Activated CD4-positive, alpha-beta memory T cell treated with anti-CD3 and anti-CD28 coated beads for 36 hours (primary cell): ENCODE measurements around the gene SAMD8. TPM values are rescaled to one million over a fixed set of nuclear protein-coding genes. Genes with fewer than 3 reads are reported as not detected.
"Not testable (repeated sequence)": the region's sequence is repeated elsewhere in the genome, so short reads cannot be mapped to it uniquely, and the experiment has no call there.

Source experiments
- CTCF ChIA-PET: fragments of 350-600 bp; sonication (Branson Sonifier 250); formaldehyde crosslinking; loops from one replicate; lab custom pipeline; 2021; ENCODE audit warnings: antibody characterized with exemption, inconsistent platforms; lab: Charles Lee
- POLR2A ChIA-PET: fragments of 350-600 bp; sonication (Branson Sonifier 250); formaldehyde crosslinking; loops from one replicate; lab custom pipeline; 2021; ENCODE audit warnings: antibody characterized with exemption; lab: Charles Lee
- DNase-seq: peaks from one replicate; pipeline ENCODE4 v3.0.0-alpha.2; 2020
- H3K27ac Mint-ChIP-seq: one replicate; pipeline ENCODE4 v1.8.0; 2021; ENCODE audit warnings: mixed read lengths
- H3K27me3 Mint-ChIP-seq: one replicate; pipeline ENCODE4 v1.8.0; 2021; ENCODE audit warnings: mixed read lengths
- H3K36me3 Mint-ChIP-seq: one replicate; pipeline ENCODE4 v1.8.0; 2021; ENCODE audit warnings: mixed read lengths
- H3K4me1 Mint-ChIP-seq: one replicate; pipeline ENCODE4 v1.8.0; 2021; ENCODE audit warnings: low read depth, mixed read lengths
- H3K4me3 Mint-ChIP-seq: one replicate; pipeline ENCODE4 v1.8.0; 2021; ENCODE audit warnings: mild to moderate bottlenecking, mixed read lengths
- H3K9me3 Mint-ChIP-seq: one replicate; pipeline ENCODE4 v1.8.0; 2021; ENCODE audit warnings: mixed read lengths
- intact Hi-C: fragments of 100-400 bp; cut with micrococcal nuclease; formaldehyde crosslinking; loops from one replicate; pipeline ENCODE4 v1.15.1; 2023
- total RNA-seq, 2 experiments: library from RNA; stranded (reverse); gene quantifications; one replicate each; pipeline ENCODE4 v1.2.3, GENCODE V29; 2021

Gene SAMD8
- total RNA-seq, 2 experiments from 2014 or later, result 18.5 to 20.5 TPM

DNA sequence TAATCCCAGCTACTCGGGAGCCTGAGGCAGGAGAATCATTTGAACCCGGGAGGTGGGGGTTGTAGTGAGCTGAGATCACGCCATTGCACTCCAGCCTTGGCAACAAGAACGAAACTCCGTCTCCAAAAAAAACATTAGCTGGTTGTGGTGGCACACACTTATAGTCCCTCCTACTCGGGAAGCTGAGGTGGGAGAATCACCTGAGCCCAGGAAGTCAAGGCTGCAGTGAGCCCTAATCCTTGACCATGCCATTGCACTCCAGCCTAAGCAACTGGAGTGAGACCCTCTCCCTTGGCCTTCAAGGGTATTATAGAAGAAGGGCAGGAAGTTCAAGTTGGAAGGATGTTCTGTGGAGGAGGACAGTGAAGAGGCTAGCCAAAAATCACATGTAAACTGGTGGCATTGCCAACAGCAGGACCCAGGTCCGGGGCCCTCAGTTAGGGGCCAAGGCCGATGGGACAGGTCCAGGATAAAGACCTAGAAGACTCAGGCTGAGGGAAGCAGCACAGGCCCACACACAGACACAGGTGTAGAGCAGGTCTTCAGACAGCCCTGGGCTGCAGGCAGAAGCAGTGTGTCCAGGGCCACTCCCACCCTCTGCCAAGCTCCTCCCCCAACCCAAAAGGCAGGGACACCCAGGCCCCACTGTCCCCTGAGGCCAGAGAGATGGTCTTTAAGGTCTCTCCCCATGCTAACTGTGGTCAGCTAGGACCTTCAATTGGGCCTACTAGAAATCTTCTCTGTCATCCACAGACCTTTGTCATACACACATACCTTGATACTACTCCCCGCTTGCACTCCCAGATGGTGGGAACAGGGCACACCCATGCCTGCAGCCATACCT lies 8.4 kb upstream of the SAMD8 start:
- no peaks in the 10 kb centered on the region for H3K27me3 Mint-ChIP-seq
- no peak overlapping the region for H3K4me3 Mint-ChIP-seq
- POLR2A ChIA-PET, result no interaction called here
- no peaks in the 10 kb centered on the region for H3K9me3 Mint-ChIP-seq
- intact Hi-C loops, result loop anchor here (5.0 to 10.0 kb wide), 2 partner anchors 348 to 861 kb away; no protein-coding TSS in a partner anchor
- CTCF ChIA-PET, result interaction anchor here (0.6 to 1.4 kb wide), 2 partner anchors 59 to 684 kb away, joined by 3 to 4 read pairs; no protein-coding TSS in a partner anchor
- no peak for DNase-seq
- no peaks in the 10 kb centered on the region for H3K4me1 Mint-ChIP-seq
- H3K27ac Mint-ChIP-seq, result no peak overlapping the region
- no peaks in the 10 kb centered on the region for H3K36me3 Mint-ChIP-seq

DNA sequence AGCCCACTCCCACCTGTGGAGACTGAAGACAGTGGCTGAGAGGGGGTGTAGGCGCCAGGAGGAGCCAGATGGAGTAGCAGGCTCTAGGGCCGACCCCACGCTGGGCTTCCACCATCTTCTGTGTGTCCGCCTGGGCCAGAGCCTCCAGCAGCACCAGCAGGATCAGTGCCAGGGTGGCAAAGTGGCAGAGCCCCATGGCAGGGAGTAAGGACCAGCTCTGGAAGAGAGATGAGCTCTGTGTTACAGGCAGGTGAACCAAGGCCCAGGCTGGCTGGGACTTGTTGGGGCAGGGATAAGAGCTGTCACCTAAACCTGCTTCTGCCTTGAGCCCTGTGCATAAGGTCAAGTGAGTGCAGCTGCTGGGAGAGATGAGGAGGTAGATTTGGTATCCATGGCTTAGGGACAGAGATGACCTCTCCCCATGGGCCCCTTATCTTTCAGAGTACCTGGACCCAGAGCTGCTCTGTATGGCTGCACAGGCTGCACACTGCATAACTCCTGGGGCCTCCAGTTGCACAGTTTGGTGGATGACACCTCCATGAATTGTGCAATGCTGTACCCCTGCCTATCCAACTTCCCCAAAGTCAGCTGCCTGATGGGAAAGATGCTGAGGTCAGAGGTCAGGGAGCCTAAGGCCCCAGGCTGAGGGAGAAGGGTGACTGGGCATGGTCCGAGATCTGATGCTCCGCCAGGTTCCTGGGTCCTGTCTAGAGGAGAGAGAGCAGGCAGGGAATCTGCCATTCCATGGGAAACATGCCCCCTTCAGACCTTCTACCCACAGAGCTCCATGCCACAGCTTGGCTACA lies 7.4 kb upstream of the SAMD8 start:
- Mint-ChIP-seq H3K4me1 (peaks cover 6% of the 10 kb centered on the region), H3K9me3 (no peaks in the 10 kb centered on the region), H3K27ac (no peak overlapping the region), H3K27me3 (no peaks in the 10 kb centered on the region), H3K36me3 (no peaks in the 10 kb centered on the region), H3K4me3 (no peak overlapping the region)
- intact Hi-C loops, result loop anchor here (5.0 to 10.0 kb wide), 2 partner anchors 349 to 862 kb away; no protein-coding TSS in a partner anchor
- DNase-seq, result no peak
- ChIA-PET CTCF (interaction anchor here (0.6 to 1.4 kb wide), 2 partner anchors 58 to 685 kb away, joined by 3 to 4 read pairs; no protein-coding TSS in a partner anchor), POLR2A (no interaction called here)

DNA sequence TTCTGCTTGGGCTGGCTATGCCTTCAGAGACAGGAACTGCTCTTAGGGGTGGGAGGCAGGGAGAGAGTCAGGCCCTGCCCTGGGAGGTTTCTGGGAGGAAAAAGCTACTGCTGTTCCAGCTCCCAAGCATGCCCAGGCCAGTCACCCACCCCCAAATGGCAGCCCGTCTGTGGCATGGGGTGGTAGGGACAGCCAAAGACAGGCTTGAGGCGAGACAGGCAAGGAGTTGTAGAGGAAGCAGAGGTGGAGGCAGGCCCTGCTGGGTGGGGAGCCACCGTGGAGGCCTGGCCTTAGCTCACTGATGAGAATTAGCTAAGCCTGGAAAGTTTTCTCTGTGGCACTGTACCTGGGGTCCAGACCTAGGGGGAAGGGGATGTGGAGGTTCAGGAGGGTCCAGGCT lies 6.6 kb upstream of the SAMD8 start:
- no peaks in the 10 kb centered on the region for H3K9me3 Mint-ChIP-seq
- no peak overlapping the region for H3K27ac Mint-ChIP-seq
- POLR2A ChIA-PET, result no interaction called here

DNA sequence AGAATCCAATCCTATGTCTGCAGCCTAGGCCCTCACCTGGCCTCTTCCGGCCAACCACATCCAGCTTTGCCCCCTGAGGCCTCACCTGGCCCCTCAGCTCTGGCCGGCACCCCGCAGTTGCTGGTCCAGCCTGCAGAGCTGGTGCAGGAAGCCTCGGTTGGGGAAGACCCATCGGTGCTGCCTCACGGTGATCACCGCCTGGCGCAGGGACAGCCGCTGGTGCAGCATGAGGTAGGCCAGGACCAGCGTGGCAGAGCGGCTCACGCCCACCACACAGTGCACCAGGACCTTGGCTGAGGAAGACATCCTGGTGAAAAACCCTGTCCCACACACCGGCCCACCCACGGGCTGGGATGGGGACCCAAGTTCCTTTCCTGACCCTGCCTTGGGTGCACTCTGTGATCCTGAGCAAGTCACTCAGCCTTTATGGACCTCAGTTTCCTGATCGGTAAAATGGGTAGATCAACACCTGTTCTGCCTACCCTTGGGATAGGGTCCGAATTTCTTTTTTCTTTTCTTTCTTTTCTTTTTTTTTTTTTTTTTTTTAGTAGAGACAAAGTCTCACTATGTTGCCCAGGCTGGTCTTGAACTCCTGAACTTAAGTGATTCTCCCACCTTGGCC lies 5.8 kb upstream of the SAMD8 start:
- H3K9me3 Mint-ChIP-seq, result no peaks in the 10 kb centered on the region
- H3K27ac Mint-ChIP-seq, result no peak overlapping the region
- peaks cover 19% of the 10 kb centered on the region for H3K4me1 Mint-ChIP-seq
- no peaks in the 10 kb centered on the region for H3K27me3 Mint-ChIP-seq
- intact Hi-C loops, result loop anchor here (10.0 kb wide), 1 partner anchor 351 kb away; no protein-coding TSS in a partner anchor
- ChIA-PET POLR2A (no interaction called here), CTCF (no interaction called here)
- H3K4me3 Mint-ChIP-seq, result no peak overlapping the region
- no peaks in the 10 kb centered on the region for H3K36me3 Mint-ChIP-seq
- no peak for DNase-seq

More for the DNA sequence above, 6.6 kb upstream of the SAMD8 start:
- no peaks in the 10 kb centered on the region for H3K27me3 Mint-ChIP-seq
- H3K4me1 Mint-ChIP-seq, result peaks cover 10% of the 10 kb centered on the region
- no peak for DNase-seq
- CTCF ChIA-PET, result no interaction called here
- no peaks in the 10 kb centered on the region for H3K36me3 Mint-ChIP-seq
- H3K4me3 Mint-ChIP-seq, result no peak overlapping the region
- intact Hi-C loops, result loop anchor here (5.0 to 10.0 kb wide), 2 partner anchors 350 to 863 kb away; no protein-coding TSS in a partner anchor

DNA sequence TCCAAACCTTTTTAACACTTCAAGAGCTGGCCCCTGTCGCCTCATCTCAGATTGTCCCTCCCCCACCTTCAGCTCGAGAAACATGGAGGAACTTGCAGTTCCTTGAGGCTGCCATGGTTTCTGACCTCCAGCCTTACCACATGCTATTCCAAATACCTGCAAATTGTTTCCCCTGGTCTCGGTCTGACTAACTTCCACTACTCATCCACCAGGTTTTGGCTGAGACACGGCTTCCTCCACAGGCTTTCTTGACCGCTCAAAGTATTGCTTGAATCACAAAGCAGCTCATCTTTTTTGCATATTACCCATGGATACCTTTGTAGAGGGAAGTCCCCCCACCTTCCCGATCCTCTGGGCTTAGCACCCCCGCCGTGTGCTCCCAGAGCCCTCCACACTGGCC lies 5.2 kb upstream of the SAMD8 start:
- Mint-ChIP-seq H3K27ac (no peak overlapping the region), H3K4me1 (peaks cover 19% of the 10 kb centered on the region), H3K27me3 (no peaks in the 10 kb centered on the region), H3K4me3 (no peak overlapping the region), H3K9me3 (no peaks in the 10 kb centered on the region), H3K36me3 (no peaks in the 10 kb centered on the region)
- intact Hi-C loops, result loop anchor here (10.0 kb wide), 1 partner anchor 351 kb away; no protein-coding TSS in a partner anchor
- no peak for DNase-seq
- CTCF ChIA-PET, result interaction anchor here (1.2 kb wide), 1 partner anchor 8 kb away, joined by 3 read pairs; no protein-coding TSS in a partner anchor
- POLR2A ChIA-PET, result interaction anchor here (0.6 kb wide), 1 partner anchor 212 kb away, joined by 3 read pairs; no protein-coding TSS in a partner anchor

DNA sequence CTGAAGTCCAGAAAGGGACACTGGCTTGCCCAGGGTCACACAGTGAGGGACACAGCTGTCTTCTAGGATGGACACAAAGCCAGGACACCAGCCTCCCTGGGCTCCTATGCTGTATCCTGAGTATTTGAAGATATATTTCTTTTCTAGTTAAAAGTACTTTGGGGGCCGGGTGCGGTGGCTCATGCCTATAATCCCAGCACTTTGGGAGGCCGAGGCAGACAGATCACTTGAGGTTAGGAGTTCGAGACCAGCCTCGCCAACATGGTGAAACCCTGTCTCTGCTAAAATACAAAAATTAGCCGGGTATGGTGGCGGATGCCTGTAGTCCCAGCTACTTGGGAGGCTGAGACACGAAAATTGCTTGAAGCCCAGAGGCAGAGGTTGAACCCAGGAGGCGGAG lies 4.6 kb upstream of the SAMD8 start:
- intact Hi-C loops, result loop anchor here (10.0 kb wide), 1 partner anchor 352 kb away; no protein-coding TSS in a partner anchor
- peaks cover 19% of the 10 kb centered on the region for H3K4me1 Mint-ChIP-seq
- H3K27me3 Mint-ChIP-seq, H3K9me3 Mint-ChIP-seq, DNase-seq, H3K36me3 Mint-ChIP-seq, H3K4me3 Mint-ChIP-seq, H3K27ac Mint-ChIP-seq: not testable (repeated sequence)
- CTCF ChIA-PET, result interaction anchor here (0.6 to 1.2 kb wide), 3 partner anchors 8 to 129 kb away, joined by 3 to 4 read pairs (median 3); partner anchors contain the start of gene COMTD1
- POLR2A ChIA-PET, result interaction anchor here (0.7 kb wide), 1 partner anchor 876 kb away, joined by 5 read pairs; no protein-coding TSS in a partner anchor

DNA sequence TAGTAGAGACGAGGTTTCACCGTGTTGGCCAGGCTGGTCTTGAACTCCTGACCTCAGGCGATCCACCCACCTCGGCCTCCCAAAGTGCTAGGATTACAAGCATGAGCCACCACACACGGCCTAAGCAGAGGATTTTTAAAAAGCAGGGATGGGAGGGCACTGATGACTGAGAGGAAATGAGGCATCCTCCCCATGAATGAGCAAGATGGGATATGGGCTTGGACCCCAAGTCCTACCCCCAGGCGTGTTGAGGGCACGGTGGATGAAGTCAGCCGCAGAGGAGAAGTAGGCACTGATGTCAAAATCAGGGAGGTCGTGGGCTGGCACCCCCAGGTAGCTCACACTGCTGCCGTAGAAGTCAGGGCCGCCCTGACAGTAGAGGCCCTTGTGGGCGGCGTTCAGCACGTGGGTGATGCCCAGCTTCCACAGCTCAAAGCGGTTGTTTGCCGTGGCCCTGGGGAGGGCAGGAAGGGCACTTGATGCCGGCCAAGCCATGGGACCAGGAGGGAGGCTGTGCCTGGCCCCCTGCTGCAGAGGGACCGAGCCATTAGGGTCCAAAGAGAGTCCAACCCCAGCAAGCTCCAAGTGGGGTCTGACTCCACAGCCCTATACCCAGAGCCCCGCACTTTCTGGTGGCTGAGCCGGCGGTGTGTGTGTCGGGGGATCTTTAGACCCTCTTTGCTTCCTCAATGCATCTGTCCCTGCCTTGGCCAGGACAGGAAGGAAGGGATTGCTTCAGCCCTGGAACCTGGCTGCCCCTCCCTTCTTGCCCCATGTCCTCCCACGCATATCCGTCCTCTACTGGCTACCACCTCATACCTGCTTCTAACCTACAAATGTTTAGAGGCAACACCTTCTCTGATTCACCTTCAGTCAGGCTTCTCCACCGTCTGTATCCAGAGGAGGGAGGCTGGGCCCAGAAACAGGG lies 3.4 kb upstream of the SAMD8 start:
- peaks cover 27% of the 10 kb centered on the region for H3K4me1 Mint-ChIP-seq
- H3K9me3 Mint-ChIP-seq, result no peaks in the 10 kb centered on the region
- no peaks in the 10 kb centered on the region for H3K36me3 Mint-ChIP-seq
- no peak for DNase-seq
- H3K27ac Mint-ChIP-seq, result no peak overlapping the region
- no peaks in the 10 kb centered on the region for H3K27me3 Mint-ChIP-seq
- intact Hi-C loops, result loop anchor here (10.0 kb wide), 1 partner anchor 353 kb away; no protein-coding TSS in a partner anchor
- no peak overlapping the region for H3K4me3 Mint-ChIP-seq
- POLR2A ChIA-PET, result no interaction called here
- CTCF ChIA-PET, result interaction anchor here (0.6 to 1.6 kb wide), 4 partner anchors 8 to 128 kb away, joined by 3 to 4 read pairs (median 3); partner anchors contain the start of gene COMTD1

DNA sequence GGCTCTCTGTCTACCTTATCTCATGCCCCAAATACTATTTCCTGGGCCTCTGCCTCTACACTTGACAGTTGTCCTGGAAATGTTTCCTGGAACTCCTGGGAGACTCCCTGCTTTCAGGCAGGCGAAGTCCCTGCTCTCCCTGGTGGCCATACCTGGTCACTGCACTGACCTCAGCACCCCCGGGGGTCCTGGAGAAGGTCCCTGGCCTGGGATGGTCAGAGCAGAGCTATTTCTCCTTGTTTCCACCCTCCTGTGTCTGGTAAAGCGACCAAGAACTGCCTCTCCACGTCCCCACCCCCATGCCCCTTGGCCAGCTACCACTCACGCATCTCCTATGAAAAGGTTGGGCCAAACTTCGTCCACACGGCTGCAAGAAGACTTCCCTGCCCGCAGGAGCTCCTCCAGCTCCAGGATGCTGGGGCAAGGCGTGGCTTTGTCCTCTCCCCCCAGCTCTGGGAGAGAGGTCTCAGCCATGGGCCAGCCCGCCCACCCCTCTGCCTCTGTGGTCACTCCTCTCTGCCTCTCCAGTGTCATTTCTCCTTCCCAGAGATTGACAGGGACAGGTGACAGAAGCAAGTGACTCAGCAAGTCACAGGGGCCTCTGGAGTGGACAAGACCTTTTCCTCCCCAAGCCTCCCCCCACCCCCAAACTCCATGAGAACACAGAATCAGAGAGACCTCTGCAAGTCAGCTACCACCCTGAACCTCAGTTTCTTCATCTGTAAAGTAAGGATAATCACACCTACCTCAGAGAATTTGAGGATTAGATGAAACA lies 2.6 kb upstream of the SAMD8 start:
- intact Hi-C loops, result loop anchor here (10.0 kb wide), 1 partner anchor 354 kb away; no protein-coding TSS in a partner anchor
- H3K9me3 Mint-ChIP-seq, result no peaks in the 10 kb centered on the region
- H3K4me1 Mint-ChIP-seq, result peaks cover 35% of the 10 kb centered on the region
- ChIA-PET POLR2A (interaction anchor here (0.6 kb wide), 1 partner anchor 127 kb away, joined by 4 read pairs; the partner anchor contains the start of gene COMTD1), CTCF (interaction anchor here (0.7 to 1.6 kb wide), 3 partner anchors 9 to 894 kb away, joined by 3 read pairs; no protein-coding TSS in a partner anchor)
- H3K27me3 Mint-ChIP-seq, result no peaks in the 10 kb centered on the region
- H3K4me3 Mint-ChIP-seq, result no peak overlapping the region
- DNase-seq, result no peak
- peak overlapping the region; percentile 50 for H3K27ac Mint-ChIP-seq
- no peaks in the 10 kb centered on the region for H3K36me3 Mint-ChIP-seq

DNA sequence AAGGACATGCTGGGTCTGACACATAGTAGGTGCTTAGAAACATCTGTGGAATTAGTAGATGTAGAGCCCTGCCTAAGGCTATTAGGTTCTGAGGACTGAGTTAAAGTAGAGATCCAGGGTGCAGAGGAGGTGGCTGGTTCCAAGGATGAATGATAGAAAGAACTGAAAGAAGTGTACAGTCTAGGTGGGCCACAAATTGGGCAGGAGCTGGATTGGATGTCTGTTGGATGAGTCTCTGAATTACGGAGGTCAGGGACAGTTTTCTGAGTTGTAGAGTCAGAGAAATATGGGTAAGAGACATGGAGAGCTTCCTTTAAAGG lies 2.0 kb upstream of the SAMD8 start:
- ChIA-PET POLR2A (interaction anchor here (0.6 to 4.5 kb wide), 2 partner anchors 101 to 127 kb away, joined by 4 to 23 read pairs; partner anchors contain the start of genes COMTD1 and VDAC2), CTCF (interaction anchor here (0.7 to 1.6 kb wide), 2 partner anchors 71 to 895 kb away, joined by 3 read pairs; no protein-coding TSS in a partner anchor)
- peaks cover 37% of the 10 kb centered on the region for H3K4me1 Mint-ChIP-seq
- DNase-seq, result no peak
- H3K36me3 Mint-ChIP-seq, result no peaks in the 10 kb centered on the region
- H3K27ac Mint-ChIP-seq, result peak overlapping the region; percentile 50
- H3K9me3 Mint-ChIP-seq, result no peaks in the 10 kb centered on the region
- intact Hi-C loops, result loop anchor here (10.0 kb wide), 1 partner anchor 355 kb away; no protein-coding TSS in a partner anchor
- no peak overlapping the region for H3K4me3 Mint-ChIP-seq
- no peaks in the 10 kb centered on the region for H3K27me3 Mint-ChIP-seq
